ENCODE data around the gene CAMK4.

CAMK4 gene

GRCh38 chr5:111262815-111263214 lies 38.6 kb downstream of the CAMK4 start:
- TF ChIP-seq CTCF (IDR thresholded peaks at IDR 0.05; ENCODE audit: unreplicated experiment in 3 of 3) = no peak
- Mint-ChIP-seq H3K4me3 (no peak overlapping the region), H3K27ac (peak overlapping the region in 1 of 3 experiments; percentile 7), H3K9me3 (no peaks in the 10 kb centered on the region), H3K36me3 (ENCODE audit: low read depth) (no peaks in the 10 kb centered on the region), H3K27me3 (ENCODE audit: low read depth) (no peaks in the 10 kb centered on the region), H3K4me1 (no peaks in the 10 kb centered on the region)

DNA sequence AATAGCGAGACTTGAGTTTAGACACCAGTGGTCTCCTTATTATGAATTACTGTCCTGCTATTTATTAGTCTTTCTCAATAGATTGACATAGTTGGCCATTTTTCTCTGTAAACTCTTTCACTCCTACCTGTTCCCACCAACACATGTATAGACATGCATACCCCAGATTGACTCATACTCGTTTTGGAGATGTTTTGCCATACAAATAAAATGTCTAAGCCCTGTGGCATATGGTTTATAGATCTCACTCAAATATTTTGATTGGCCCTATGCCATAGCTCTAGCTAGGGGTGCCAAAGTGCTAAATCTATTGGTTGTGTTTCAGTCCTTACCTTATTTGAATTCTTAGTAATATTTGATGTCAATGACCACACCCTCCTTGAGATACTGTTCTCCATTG lies 42.3 kb downstream of the CAMK4 start:
- H3K27me3 Mint-ChIP-seq (ENCODE audit: low read depth) = no peaks in the 10 kb centered on the region
- no peaks in the 10 kb centered on the region for H3K9me3 Mint-ChIP-seq
- H3K27ac Mint-ChIP-seq = no peak overlapping the region
- no peaks in the 10 kb centered on the region for H3K4me1 Mint-ChIP-seq
- no peak for TF ChIP-seq CTCF (IDR thresholded peaks at IDR 0.05; ENCODE audit: unreplicated experiment in 3 of 3)
- no peak overlapping the region for H3K4me3 Mint-ChIP-seq
- no peaks in the 10 kb centered on the region for H3K36me3 Mint-ChIP-seq (ENCODE audit: low read depth)

DNA sequence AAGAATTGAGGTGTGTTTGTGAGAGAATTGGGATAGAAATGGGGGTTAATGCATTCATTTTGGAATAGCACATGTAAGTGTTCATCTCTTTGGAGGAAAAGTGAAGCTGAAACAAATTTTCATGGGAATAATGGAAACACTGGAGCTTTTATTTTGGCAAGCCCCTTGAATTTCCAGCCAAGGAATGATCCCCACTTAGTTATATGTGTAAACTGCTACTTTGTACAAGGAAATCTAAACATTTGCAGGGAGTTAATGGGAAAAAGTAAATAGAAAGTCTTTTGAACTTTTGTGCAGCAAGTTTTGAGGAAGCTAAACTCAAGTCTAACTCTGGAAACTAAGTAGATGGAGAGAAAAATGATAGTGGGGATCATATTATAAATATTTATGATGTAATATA lies 44.1 kb downstream of the CAMK4 start:
- Mint-ChIP-seq H3K4me1 (no peaks in the 10 kb centered on the region), H3K36me3 (ENCODE audit: low read depth) (no peaks in the 10 kb centered on the region), H3K4me3 (no peak overlapping the region), H3K27ac (no peak overlapping the region), H3K27me3 (ENCODE audit: low read depth) (no peaks in the 10 kb centered on the region), H3K9me3 (no peaks in the 10 kb centered on the region)
- TF ChIP-seq CTCF (IDR thresholded peaks at IDR 0.05; ENCODE audit: unreplicated experiment in 3 of 3) = no peak

GRCh38 chr5:111271885-111272284 lies 47.7 kb downstream of the CAMK4 start:
- no peaks in the 10 kb centered on the region for H3K36me3 Mint-ChIP-seq (ENCODE audit: low read depth)
- no peaks in the 10 kb centered on the region for H3K9me3 Mint-ChIP-seq
- no peak overlapping the region for H3K27ac Mint-ChIP-seq
- H3K4me3 Mint-ChIP-seq = no peak overlapping the region
- H3K4me1 Mint-ChIP-seq = peaks cover under 1% of the 10 kb centered on the region
- H3K27me3 Mint-ChIP-seq (ENCODE audit: low read depth) = no peaks in the 10 kb centered on the region
- TF ChIP-seq CTCF (IDR thresholded peaks at IDR 0.05; ENCODE audit: unreplicated experiment in 3 of 3) = no peak

GRCh38 chr5:111277061-111277460 lies 52.9 kb downstream of the CAMK4 start:
- peaks cover 28% of the 10 kb centered on the region for H3K4me1 Mint-ChIP-seq
- no peaks in the 10 kb centered on the region for H3K27me3 Mint-ChIP-seq (ENCODE audit: low read depth)
- H3K27ac Mint-ChIP-seq = peak overlapping the region in 1 of 3 experiments; percentile 31
- no peaks in the 10 kb centered on the region for H3K36me3 Mint-ChIP-seq (ENCODE audit: low read depth)
- TF ChIP-seq CTCF (IDR thresholded peaks at IDR 0.05; ENCODE audit: unreplicated experiment in 3 of 3) = no peak
- H3K4me3 Mint-ChIP-seq = no peak overlapping the region
- no peaks in the 10 kb centered on the region for H3K9me3 Mint-ChIP-seq

GRCh38 chr5:111278858-111279504 lies 54.8 kb downstream of the CAMK4 start:
- H3K27ac Mint-ChIP-seq = no peak overlapping the region
- no peaks in the 10 kb centered on the region for H3K27me3 Mint-ChIP-seq (ENCODE audit: low read depth)
- peak; percentile 50 to 68 (median 68) for TF ChIP-seq CTCF (IDR thresholded peaks at IDR 0.05; ENCODE audit: unreplicated experiment in 3 of 3)
- H3K9me3 Mint-ChIP-seq = no peaks in the 10 kb centered on the region
- no peak overlapping the region for H3K4me3 Mint-ChIP-seq
- H3K36me3 Mint-ChIP-seq (ENCODE audit: low read depth) = no peaks in the 10 kb centered on the region
- peaks cover 28% of the 10 kb centered on the region for H3K4me1 Mint-ChIP-seq
